Suprapubic skin (tissue), 4 donors: ENCODE results near the gene MAGI1.

Experiments used
- CTCF ChIP-seq, 2 donors: fragments of 200-600 bp in 1 of 2; fragments of 450-650 bp in 1 of 2; sonication (generic) in 1 of 2; IDR thresholded peaks; one replicate each; pipeline ENCODE4 v1.5.1; 2016 to 2019; ENCODE audit warnings: antibody characterized with exemption in 2 of 2, mild to moderate bottlenecking in 1 of 2, moderate library complexity in 1 of 2
- EP300 ChIP-seq: sonication (generic); formaldehyde crosslinking; IDR thresholded peaks from one replicate; pipeline ENCODE4 v1.6.1; 2017; ENCODE audit warnings: antibody characterized with exemption
- POLR2AphosphoS5 ChIP-seq, 3 donors: sonication (generic); formaldehyde crosslinking; IDR thresholded peaks; one replicate each; pipeline ENCODE4 v1.6.1; 2017; ENCODE audit warnings: antibody characterized with exemption in 3 of 3

GRCh38 chr3:65820600-65820999, 218.1 kb downstream of the MAGI1 start:
- TF ChIP-seq CTCF (IDR thresholded peaks at IDR 0.05) (no peak), POLR2AphosphoS5 (IDR thresholded peaks at IDR 0.05) (no peak), EP300 (no peak)
